Measurements from ENCODE around the gene SLC35A5. TPM values are rescaled to one million over a fixed set of nuclear protein-coding genes. Genes with fewer than 3 reads are reported as not detected.

Gene SLC35A5
- total RNA-seq, 1 donor from 2014 or later, result 26.1 TPM

DNA sequence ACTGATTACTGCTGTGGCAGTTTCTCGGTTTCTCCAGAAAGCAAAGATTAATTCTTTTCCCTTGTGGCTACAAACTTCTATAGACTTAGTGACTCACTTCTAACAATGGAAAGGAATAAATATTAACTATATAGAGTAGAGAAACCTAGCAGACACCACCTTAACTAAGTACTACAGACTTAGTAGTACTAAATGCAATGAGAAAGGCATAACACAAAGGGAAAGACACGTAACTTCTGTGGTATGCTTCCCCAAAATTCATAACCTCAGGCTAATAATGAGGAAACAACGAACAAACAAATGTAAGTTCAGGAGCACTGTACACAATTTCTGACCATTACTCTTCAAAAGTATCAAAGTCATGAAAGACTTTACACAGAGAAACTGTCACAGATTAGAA, 31.3 kb upstream of the SLC35A5 start:
- Histone ChIP-seq H3K36me3 (ENCODE audit: insufficient read depth, low read length) (peaks cover 9% of the 10 kb centered on the region), H2AFZ (ENCODE audit: low read depth, low read length) (no peak overlapping the region), H4K20me1 (ENCODE audit: insufficient read depth, low read length) (no peaks in the 10 kb centered on the region), H3K27ac (ENCODE audit: low read depth, low read length) (no peak overlapping the region), H3K79me2 (ENCODE audit: insufficient read depth, low read length) (no peaks in the 10 kb centered on the region), H3K27me3 (ENCODE audit: insufficient read depth, low read length) (no peaks in the 10 kb centered on the region), H3K9ac (ENCODE audit: low read length) (no peak overlapping the region), H3K4me2 (ENCODE audit: low read length) (no peak overlapping the region), H3K4me1 (ENCODE audit: insufficient read depth, low read length) (no peaks in the 10 kb centered on the region), H3K4me3 (ENCODE audit: insufficient read depth, low read depth, low read length) (no peak overlapping the region), H3K9me3 (ENCODE audit: insufficient read depth, low read depth, low read length) (no peaks in the 10 kb centered on the region)
- no peak for DNase-seq (ENCODE audit: low read depth)
- no peaks in the 10 kb centered on the region for H3K4me1 Mint-ChIP-seq (ENCODE audit: low read depth, unreplicated experiment)
- peaks cover 2% of the 10 kb centered on the region for H3K36me3 Mint-ChIP-seq (ENCODE audit: low read depth, unreplicated experiment)
- no peak for FAIRE-seq
- TF ChIP-seq EZH2 (IDR thresholded peaks at IDR 0.05; ENCODE audit: insufficient read depth, low read length) (no peak), CTCF (IDR thresholded peaks at IDR 0.05; ENCODE audit: insufficient read depth, low read depth, low read length) (no peak)
- no peaks in the 10 kb centered on the region for H3K27me3 Mint-ChIP-seq (ENCODE audit: low read depth, unreplicated experiment)
- no peaks in the 10 kb centered on the region for H3K9me3 Mint-ChIP-seq (ENCODE audit: unreplicated experiment)
- no peak overlapping the region for H3K27ac Mint-ChIP-seq (ENCODE audit: unreplicated experiment)
- no peak overlapping the region for H3K4me3 Mint-ChIP-seq (ENCODE audit: unreplicated experiment)

GRCh38 chr3:112531358-112531781, 30.5 kb upstream of the SLC35A5 start:
- Mint-ChIP-seq H3K27ac (ENCODE audit: unreplicated experiment) (no peak overlapping the region), H3K36me3 (ENCODE audit: low read depth, unreplicated experiment) (peaks cover 2% of the 10 kb centered on the region), H3K4me3 (ENCODE audit: unreplicated experiment) (no peak overlapping the region), H3K9me3 (ENCODE audit: unreplicated experiment) (no peaks in the 10 kb centered on the region), H3K4me1 (ENCODE audit: low read depth, unreplicated experiment) (no peaks in the 10 kb centered on the region), H3K27me3 (ENCODE audit: low read depth, unreplicated experiment) (no peaks in the 10 kb centered on the region)
- TF ChIP-seq CTCF (IDR thresholded peaks at IDR 0.05; ENCODE audit: insufficient read depth, low read depth, low read length), result peak; percentile 44
- no peak for TF ChIP-seq EZH2 (IDR thresholded peaks at IDR 0.05; ENCODE audit: insufficient read depth, low read length)
- no peaks in the 10 kb centered on the region for H3K4me1 ChIP-seq (ENCODE audit: insufficient read depth, low read length)
- no peak overlapping the region for H3K4me3 ChIP-seq (ENCODE audit: insufficient read depth, low read depth, low read length)
- H3K79me2 ChIP-seq (ENCODE audit: insufficient read depth, low read length), result no peaks in the 10 kb centered on the region
- no peak overlapping the region for H2AFZ ChIP-seq (ENCODE audit: low read depth, low read length)
- no peaks in the 10 kb centered on the region for H4K20me1 ChIP-seq (ENCODE audit: insufficient read depth, low read length)
- no peak overlapping the region for H3K9ac ChIP-seq (ENCODE audit: low read length)
- H3K36me3 ChIP-seq (ENCODE audit: insufficient read depth, low read length), result peaks cover 12% of the 10 kb centered on the region
- H3K27ac ChIP-seq (ENCODE audit: low read depth, low read length), result no peak overlapping the region
- FAIRE-seq, result peak; percentile 79
- DNase-seq (ENCODE audit: low read depth), result peak; percentile 16
- H3K4me2 ChIP-seq (ENCODE audit: low read length), result no peak overlapping the region
- no peaks in the 10 kb centered on the region for H3K9me3 ChIP-seq (ENCODE audit: insufficient read depth, low read depth, low read length)
- H3K27me3 ChIP-seq (ENCODE audit: insufficient read depth, low read length), result no peaks in the 10 kb centered on the region

DNA sequence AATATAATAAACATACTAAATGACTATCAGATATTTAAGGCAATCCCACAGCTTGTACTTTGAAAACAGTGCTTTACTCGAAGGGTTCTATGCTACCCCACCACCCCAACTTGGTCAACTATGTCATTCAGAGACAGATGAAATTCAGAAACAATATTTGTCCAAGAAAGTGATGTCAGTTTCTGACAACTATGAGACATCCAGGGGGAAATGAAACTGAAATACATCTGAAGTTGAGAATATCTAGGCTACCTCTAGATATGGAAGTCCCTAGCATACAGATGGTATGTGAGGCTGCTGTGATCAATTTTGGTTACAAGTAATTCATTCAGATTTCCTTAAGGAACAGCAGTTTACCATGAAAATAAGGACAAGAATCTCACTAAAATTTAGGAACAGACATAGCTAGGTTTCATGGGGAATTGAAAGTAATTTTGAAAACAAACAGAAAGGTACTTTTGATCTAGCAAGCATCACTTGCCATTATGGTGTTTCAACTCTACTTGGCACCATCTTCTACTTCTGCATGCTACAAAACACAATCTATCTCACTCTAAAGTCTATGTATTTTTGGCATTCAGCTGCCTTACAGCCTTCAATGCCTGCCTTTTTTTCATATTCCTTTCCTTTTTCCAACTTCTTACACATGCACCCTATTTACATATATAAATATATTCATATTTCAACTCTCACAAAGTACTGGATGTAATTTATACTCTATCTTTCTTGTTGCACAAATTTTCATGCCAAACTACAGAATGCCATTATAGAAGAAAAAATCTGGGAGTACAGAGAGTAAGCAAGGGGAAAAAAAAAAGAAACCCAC, 21.8 kb upstream of the SLC35A5 start:
- H3K27me3 Mint-ChIP-seq (ENCODE audit: low read depth, unreplicated experiment), result no peaks in the 10 kb centered on the region
- no peak overlapping the region for H3K27ac Mint-ChIP-seq (ENCODE audit: unreplicated experiment)
- no peaks in the 10 kb centered on the region for H3K9me3 ChIP-seq (ENCODE audit: insufficient read depth, low read depth, low read length)
- H3K27ac ChIP-seq (ENCODE audit: low read depth, low read length), result no peak overlapping the region
- H4K20me1 ChIP-seq (ENCODE audit: insufficient read depth, low read length), result no peaks in the 10 kb centered on the region
- H3K4me3 Mint-ChIP-seq (ENCODE audit: unreplicated experiment), result no peak overlapping the region
- no peaks in the 10 kb centered on the region for H3K79me2 ChIP-seq (ENCODE audit: insufficient read depth, low read length)
- no peak overlapping the region for H3K4me3 ChIP-seq (ENCODE audit: insufficient read depth, low read depth, low read length)
- DNase-seq (ENCODE audit: low read depth) (no peak), FAIRE-seq (peak; percentile 20)
- H3K4me1 Mint-ChIP-seq (ENCODE audit: low read depth, unreplicated experiment), result no peaks in the 10 kb centered on the region
- H3K9ac ChIP-seq (ENCODE audit: low read length), result no peak overlapping the region
- H3K4me1 ChIP-seq (ENCODE audit: insufficient read depth, low read length), result no peaks in the 10 kb centered on the region
- H3K27me3 ChIP-seq (ENCODE audit: insufficient read depth, low read length), result no peaks in the 10 kb centered on the region
- peaks cover 2% of the 10 kb centered on the region for H3K36me3 Mint-ChIP-seq (ENCODE audit: low read depth, unreplicated experiment)
- H3K36me3 ChIP-seq (ENCODE audit: insufficient read depth, low read length), result peaks cover 8% of the 10 kb centered on the region
- no peaks in the 10 kb centered on the region for H3K9me3 Mint-ChIP-seq (ENCODE audit: unreplicated experiment)
- H3K4me2 ChIP-seq (ENCODE audit: low read length), result no peak overlapping the region
- TF ChIP-seq EZH2 (IDR thresholded peaks at IDR 0.05; ENCODE audit: insufficient read depth, low read length) (no peak), CTCF (IDR thresholded peaks at IDR 0.05; ENCODE audit: insufficient read depth, low read depth, low read length) (no peak)
- H2AFZ ChIP-seq (ENCODE audit: low read depth, low read length), result no peak overlapping the region

Measured in astrocyte (in vitro differentiated cells and primary cell).